H9 (cell line): Measurements from ENCODE around the gene CADPS. TPM values are rescaled to one million over a fixed set of nuclear protein-coding genes. Genes with fewer than 3 reads are reported as not detected.

ENCODE experiments used
- DNase-seq: peaks from one replicate; pipeline ENCODE4 v3.0.0-alpha.2; 2017
- H2AFZ ChIP-seq: one replicate; pipeline ENCODE4 v1.6.1; 2013; ENCODE audit warnings: mild to moderate bottlenecking, low read length, control low read depth, moderate library complexity
- H2AK5ac ChIP-seq: 2 replicates; pipeline ENCODE4 v1.6.1; 2013; ENCODE audit warnings: low read length, control low read depth, mixed read lengths; ENCODE audit not compliant: insufficient read length
- H2BK120ac ChIP-seq: one replicate; pipeline ENCODE4 v1.6.1; 2013; ENCODE audit warnings: low read depth, mild to moderate bottlenecking, low read length, control low read depth, inconsistent platforms; ENCODE audit not compliant: poor library complexity, severe bottlenecking
- H2BK12ac ChIP-seq: 2 replicates; pipeline ENCODE4 v1.6.1; 2013; ENCODE audit warnings: low read length, control low read depth, mixed read lengths, low read depth; ENCODE audit not compliant: insufficient read length
- H2BK15ac ChIP-seq: 2 replicates; pipeline ENCODE4 v1.6.1; 2013; ENCODE audit warnings: low read depth, low read length, control low read depth
- H2BK20ac ChIP-seq: one replicate; pipeline ENCODE4 v1.6.1; 2013; ENCODE audit warnings: low read depth, mild to moderate bottlenecking, low read length, control low read depth, inconsistent platforms; ENCODE audit not compliant: poor library complexity, severe bottlenecking
- H2BK5ac ChIP-seq: 2 replicates; pipeline ENCODE4 v1.6.1; 2013; ENCODE audit warnings: low read length, control low read depth, mixed read lengths; ENCODE audit not compliant: insufficient read length
- H3K14ac ChIP-seq: 2 replicates; pipeline ENCODE4 v1.6.1; 2013; ENCODE audit warnings: low read length, control low read depth; ENCODE audit not compliant: insufficient read depth
- H3K18ac ChIP-seq: 2 replicates; pipeline ENCODE4 v1.6.1; 2013; ENCODE audit warnings: low read depth, mild to moderate bottlenecking, mixed read lengths, low read length, control low read depth; ENCODE audit not compliant: insufficient read length
- H3K23ac ChIP-seq: 2 replicates; pipeline ENCODE4 v1.6.1; 2013; ENCODE audit warnings: low read length, control low read depth, mixed read lengths, low read depth; ENCODE audit not compliant: insufficient read length
- H3K23me2 ChIP-seq: 2 replicates; pipeline ENCODE4 v1.6.1; 2013; ENCODE audit warnings: low read depth, mild to moderate bottlenecking, mixed read lengths, low read length, control low read depth; ENCODE audit not compliant: insufficient read length, poor library complexity, severe bottlenecking
- H3K27ac ChIP-seq: 2 replicates; pipeline ENCODE4 v1.5.1; 2013; ENCODE audit warnings: low read length, control low read depth, mixed read lengths, low read depth; ENCODE audit not compliant: insufficient read length
- H3K27me3 ChIP-seq: 2 replicates; pipeline ENCODE4 v1.6.1; 2013; ENCODE audit warnings: low read length, control low read depth, inconsistent platforms; ENCODE audit not compliant: insufficient read depth
- H3K4ac ChIP-seq: 2 replicates; pipeline ENCODE4 v1.6.1; 2013; ENCODE audit warnings: low read depth, mild to moderate bottlenecking, control low read depth, inconsistent platforms, low read length, moderate library complexity
- H3K4me1 ChIP-seq: 2 replicates; pipeline ENCODE4 v1.6.1; 2013; ENCODE audit warnings: low read length, control low read depth, inconsistent platforms; ENCODE audit not compliant: insufficient read depth
- H3K4me2 ChIP-seq: 2 replicates; pipeline ENCODE4 v1.6.1; 2013; ENCODE audit warnings: low read length, control low read depth, mixed read lengths; ENCODE audit not compliant: insufficient read length, insufficient read depth
- H3K56ac ChIP-seq: 2 replicates; pipeline ENCODE4 v1.6.1; 2013; ENCODE audit warnings: low read depth, mild to moderate bottlenecking, mixed read lengths, low read length, control low read depth; ENCODE audit not compliant: insufficient read length
- H3K79me1 ChIP-seq: 2 replicates; pipeline ENCODE4 v1.6.1; 2013; ENCODE audit warnings: low read depth, mild to moderate bottlenecking, moderate library complexity, low read length, control low read depth, inconsistent platforms; ENCODE audit not compliant: insufficient read depth, poor library complexity, severe bottlenecking
- H3K79me2 ChIP-seq: 2 replicates; pipeline ENCODE4 v1.6.1; 2013; ENCODE audit warnings: low read length, control low read depth, inconsistent platforms; ENCODE audit not compliant: insufficient read depth
- H3K9ac ChIP-seq: 2 replicates; pipeline ENCODE4 v1.6.1; 2013; ENCODE audit warnings: low read length, control low read depth, mixed read lengths; ENCODE audit not compliant: insufficient read length; ENCODE audit errors: extremely low read depth
- H3K9me3 ChIP-seq: one replicate; pipeline ENCODE4 v1.6.1; 2013; ENCODE audit warnings: low read depth, low read length, inconsistent platforms; ENCODE audit not compliant: control insufficient read depth
- H3T11ph ChIP-seq: one replicate; pipeline ENCODE4 v1.6.1; 2013; ENCODE audit warnings: mild to moderate bottlenecking, low read length, control low read depth, inconsistent platforms
- H4K20me1 ChIP-seq: one replicate; pipeline ENCODE4 v1.6.1; 2013; ENCODE audit not compliant: control insufficient read depth, insufficient read length, insufficient read depth
- H4K5ac ChIP-seq: 2 replicates; pipeline ENCODE4 v1.6.1; 2013; ENCODE audit warnings: low read depth, mild to moderate bottlenecking, mixed read lengths, low read length, control low read depth; ENCODE audit not compliant: insufficient read length
- H4K8ac ChIP-seq: replicated peaks from 2 replicates; pipeline ENCODE4 v1.6.1; 2013; ENCODE audit warnings: low read length, control low read depth, mixed read lengths, low read depth; ENCODE audit not compliant: insufficient read length
- H4K91ac ChIP-seq: 2 replicates; pipeline ENCODE4 v1.6.1; 2013; ENCODE audit warnings: low read depth, mild to moderate bottlenecking, moderate library complexity, mixed read lengths, low read length, control low read depth; ENCODE audit not compliant: insufficient read length
- H3K27ac Mint-ChIP-seq, 3 experiments: 2 replicates in 2 of 3; 3 replicates in 1 of 3; pipeline ENCODE4 v1.8.0; 2020 to 2021; ENCODE audit warnings: mixed read lengths in 3 of 3, mild to moderate bottlenecking in 1 of 3, moderate library complexity in 1 of 3
- H3K27me3 Mint-ChIP-seq: 2 replicates; pipeline ENCODE4 v1.8.0; 2021; ENCODE audit warnings: low read depth, mild to moderate bottlenecking, moderate library complexity, mixed read lengths
- H3K36me3 Mint-ChIP-seq, 3 experiments: 2 replicates in 2 of 3; 3 replicates in 1 of 3; pipeline ENCODE4 v1.8.0; 2020 to 2021; ENCODE audit warnings: low read depth in 3 of 3, mixed read lengths in 3 of 3; ENCODE audit not compliant: insufficient read depth in 1 of 3
- H3K4me1 Mint-ChIP-seq, 2 experiments: 2 replicates each; pipeline ENCODE4 v1.8.0; 2020; ENCODE audit warnings: mixed read lengths in 2 of 2
- H3K4me3 Mint-ChIP-seq, 2 experiments: 2 replicates in 1 of 2; 3 replicates in 1 of 2; pipeline ENCODE4 v1.8.0; 2020 to 2021; ENCODE audit warnings: mild to moderate bottlenecking in 2 of 2, mixed read lengths in 2 of 2, moderate library complexity in 1 of 2
- H3K9me3 Mint-ChIP-seq, 2 experiments: 2 replicates in 1 of 2; 3 replicates in 1 of 2; pipeline ENCODE4 v1.8.0; 2020; ENCODE audit warnings: mild to moderate bottlenecking in 2 of 2, mixed read lengths in 2 of 2, moderate library complexity in 1 of 2
- CTCF ChIP-seq: fragments of 200-600 bp; sonication (generic); conservative IDR thresholded peaks from 3 replicates; pipeline ENCODE4 v1.8.0; 2021; ENCODE audit warnings: antibody characterized with exemption, mild to moderate bottlenecking
- WGBS: extraction: QIAGEN DNeasy Blood & Tissue Kit; methylation state at CpG from one replicate; pipeline ENCODE4 v1.1.7; 2013; ENCODE audit warnings: missing lambda C conversion rate, low lambda C conversion rate, mixed read lengths; ENCODE audit not compliant: insufficient read length; ENCODE audit errors: extremely low coverage; 5-methylcytosine and 5-hydroxymethylcytosine counted together
- total RNA-seq: library from RNA; stranded (reverse); gene quantifications from 2 replicates; pipeline ENCODE4 v1.2.1, GENCODE V29; 2021

The CADPS gene
- total RNA-seq, 1 experiment from 2014 or later, result 6.6 TPM

- Histone ChIP-seq H4K8ac (no peak overlapping the region), H2BK20ac (no peak overlapping the region)
- TF ChIP-seq CTCF, result no peak
Observed at GRCh38 chr3:62823461-62824050, 51.7 kb downstream of the CADPS start.

More at GRCh38 chr3:62823461-62824050, 51.7 kb downstream of the CADPS start:
- Histone ChIP-seq H3K23ac (no peak overlapping the region), H2BK120ac (no peak overlapping the region), H3K79me2 (no peaks in the 10 kb centered on the region), H2BK5ac (no peak overlapping the region), H3T11ph (no peak overlapping the region), H3K23me2 (no peaks in the 10 kb centered on the region), H2BK15ac (no peak overlapping the region), H3K4ac (no peak overlapping the region), H3K56ac (no peak overlapping the region), H3K4me2 (no peak overlapping the region), H2BK12ac (no peak overlapping the region), H3K18ac (no peak overlapping the region), H4K91ac (no peak overlapping the region), H3K9me3 (no peaks in the 10 kb centered on the region), H4K5ac (no peak overlapping the region), H3K27me3 (no peaks in the 10 kb centered on the region), H2AFZ (no peak overlapping the region), H3K9ac (no peak overlapping the region), H3K79me1 (no peaks in the 10 kb centered on the region), H3K14ac (no peak overlapping the region), H2AK5ac (no peak overlapping the region), H3K4me1 (no peaks in the 10 kb centered on the region; the same call in 1 of the 2 replicates), H3K27ac (no peak overlapping the region), H4K20me1 (no peaks in the 10 kb centered on the region)
- Mint-ChIP-seq H3K36me3 (no peaks in the 10 kb centered on the region), H3K9me3 (no peaks in the 10 kb centered on the region), H3K27me3 (no peaks in the 10 kb centered on the region), H3K4me1 (peaks cover 4 to 9% of the 10 kb centered on the region in 2 experiments; a peak in 3 of 4 replicates), H3K4me3 (no peak overlapping the region), H3K27ac (peak overlapping the region in 1 of 3 experiments; percentile 46; a peak in 1 of 7 replicates)
- no CpG with 5 or more reads among the region's 6 CpGs for WGBS
- no peak for DNase-seq
